ENCODE data around the gene OTOG. TPM values are rescaled to one million over a fixed set of nuclear protein-coding genes. Genes with fewer than 3 reads are reported as not detected.

Gene OTOG
- total RNA-seq, 3 donors from 2014 or later (not counting 1 experiment from before 2014, with no cell fraction given), result not detected

DNA sequence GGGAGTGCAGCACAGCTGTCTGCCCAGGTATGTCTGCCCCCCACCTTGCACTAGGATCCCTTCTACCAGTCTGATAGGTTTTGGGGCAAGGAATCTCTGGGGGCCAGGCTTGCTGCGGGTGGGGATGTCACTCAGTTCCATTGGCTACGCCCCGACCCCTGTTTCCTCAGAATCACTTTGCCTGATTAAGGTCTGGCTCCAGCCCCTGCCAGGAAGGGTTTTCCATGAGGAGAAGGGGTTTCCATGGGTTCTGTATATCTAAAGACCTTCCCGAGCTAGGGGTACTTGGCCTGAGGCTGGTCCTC, 14.0 kb downstream of the OTOG start:
- DNase-seq, result peak in 1 of 2 donors; percentile 1
- no peak for ATAC-seq
- H3K4me1 ChIP-seq (ENCODE audit: control insufficient read depth, insufficient read depth, low read length), result no peaks in the 10 kb centered on the region
- 93% methylated on average over 4 of the region's 4 CpGs for WGBS (ENCODE audit: insufficient coverage)
- H3K9me3 ChIP-seq (ENCODE audit: control insufficient read depth, insufficient read depth, low read length), result no peaks in the 10 kb centered on the region
- H3K4me3 Mint-ChIP-seq, result no peak overlapping the region
- no peaks in the 10 kb centered on the region for H3K27me3 ChIP-seq (ENCODE audit: control insufficient read depth, insufficient read depth, low read length)
- no peaks in the 10 kb centered on the region for H3K36me3 Mint-ChIP-seq
- no peaks in the 10 kb centered on the region for H3K9me3 Mint-ChIP-seq
- intact Hi-C loops (cut with micrococcal nuclease), result no loop called here
- no peak overlapping the region for H3K27ac Mint-ChIP-seq
- H3K4me3 ChIP-seq (ENCODE audit: low read length), result no peak overlapping the region
- H3K27ac ChIP-seq (ENCODE audit: low read length), result no peak overlapping the region
- H3K36me3 ChIP-seq (ENCODE audit: control insufficient read depth, insufficient read depth, low read length), result no peaks in the 10 kb centered on the region
- TF ChIP-seq CTCF (IDR thresholded peaks at IDR 0.05), result no peak
- H3K4me1 Mint-ChIP-seq, result peaks cover 0 to 5% of the 10 kb centered on the region in 2 donors
- peaks cover 0 to 3% of the 10 kb centered on the region in 2 donors for H3K27me3 Mint-ChIP-seq (ENCODE audit: low read depth in 2 of 2)

DNA sequence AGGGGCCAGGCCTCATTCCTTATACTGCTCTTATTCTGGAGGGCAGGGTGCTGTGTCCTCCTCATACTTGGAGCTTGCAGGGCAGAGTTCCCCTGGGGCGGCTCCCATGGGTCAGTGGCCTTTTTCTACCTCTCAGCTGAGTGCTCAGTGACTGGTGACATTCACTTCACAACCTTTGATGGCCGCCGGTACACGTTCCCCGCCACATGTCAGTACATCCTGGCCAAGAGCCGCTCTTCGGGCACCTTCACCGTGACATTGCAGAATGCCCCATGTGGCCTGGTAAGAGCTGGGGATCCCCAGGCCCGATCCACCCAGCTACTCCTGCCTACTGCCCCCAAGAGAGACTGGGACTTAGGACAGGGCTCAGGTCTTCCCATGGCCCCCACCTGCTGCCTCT, 14.5 kb downstream of the OTOG start:
- H3K9me3 ChIP-seq (ENCODE audit: control insufficient read depth, insufficient read depth, low read length), result no peaks in the 10 kb centered on the region
- TF ChIP-seq CTCF (IDR thresholded peaks at IDR 0.05), result no peak
- no peaks in the 10 kb centered on the region for H3K36me3 ChIP-seq (ENCODE audit: control insufficient read depth, insufficient read depth, low read length)
- H3K4me3 ChIP-seq (ENCODE audit: low read length), result no peak overlapping the region
- intact Hi-C loops (cut with micrococcal nuclease), result no loop called here
- Mint-ChIP-seq H3K27ac (no peak overlapping the region), H3K4me1 (peaks cover 0 to 5% of the 10 kb centered on the region in 2 donors), H3K27me3 (ENCODE audit: low read depth in 2 of 2) (no peaks in the 10 kb centered on the region), H3K36me3 (no peaks in the 10 kb centered on the region), H3K4me3 (no peak overlapping the region), H3K9me3 (no peaks in the 10 kb centered on the region)
- ATAC-seq (no peak), DNase-seq (no peak)
- no peaks in the 10 kb centered on the region for H3K4me1 ChIP-seq (ENCODE audit: control insufficient read depth, insufficient read depth, low read length)
- WGBS (ENCODE audit: insufficient coverage), result 90% methylated on average over 9 of the region's 9 CpGs
- no peaks in the 10 kb centered on the region for H3K27me3 ChIP-seq (ENCODE audit: control insufficient read depth, insufficient read depth, low read length)
- H3K27ac ChIP-seq (ENCODE audit: low read length), result no peak overlapping the region

- peaks cover 0 to 5% of the 10 kb centered on the region in 2 donors for H3K4me1 Mint-ChIP-seq
- no peak for TF ChIP-seq CTCF (IDR thresholded peaks at IDR 0.05)
- Histone ChIP-seq H3K27me3 (ENCODE audit: control insufficient read depth, insufficient read depth, low read length) (no peaks in the 10 kb centered on the region), H3K9me3 (ENCODE audit: control insufficient read depth, insufficient read depth, low read length) (no peaks in the 10 kb centered on the region), H3K4me3 (ENCODE audit: low read length) (no peak overlapping the region), H3K4me1 (ENCODE audit: control insufficient read depth, insufficient read depth, low read length) (no peaks in the 10 kb centered on the region), H3K27ac (ENCODE audit: low read length) (no peak overlapping the region), H3K36me3 (ENCODE audit: control insufficient read depth, insufficient read depth, low read length) (no peaks in the 10 kb centered on the region)
- H3K9me3 Mint-ChIP-seq, result no peaks in the 10 kb centered on the region
- H3K4me3 Mint-ChIP-seq, result no peak overlapping the region
- H3K27ac Mint-ChIP-seq, result no peak overlapping the region
- intact Hi-C loops (cut with micrococcal nuclease), result no loop called here
- no peak for DNase-seq
- H3K36me3 Mint-ChIP-seq, result no peaks in the 10 kb centered on the region
- no peak for ATAC-seq
- no peaks in the 10 kb centered on the region for H3K27me3 Mint-ChIP-seq (ENCODE audit: low read depth in 2 of 2)
These were observed 16.2 kb downstream of the OTOG start for GRCh38 chr11:17563231-17563646.

- Mint-ChIP-seq H3K9me3 (no peaks in the 10 kb centered on the region), H3K27me3 (ENCODE audit: low read depth in 2 of 2) (no peaks in the 10 kb centered on the region), H3K4me3 (no peak overlapping the region), H3K27ac (no peak overlapping the region), H3K36me3 (no peaks in the 10 kb centered on the region), H3K4me1 (peaks cover 0 to 5% of the 10 kb centered on the region in 2 donors)
- Histone ChIP-seq H3K9me3 (ENCODE audit: control insufficient read depth, insufficient read depth, low read length) (no peaks in the 10 kb centered on the region), H3K27ac (ENCODE audit: low read length) (no peak overlapping the region), H3K27me3 (ENCODE audit: control insufficient read depth, insufficient read depth, low read length) (no peaks in the 10 kb centered on the region), H3K36me3 (ENCODE audit: control insufficient read depth, insufficient read depth, low read length) (no peaks in the 10 kb centered on the region), H3K4me3 (ENCODE audit: low read length) (no peak overlapping the region), H3K4me1 (ENCODE audit: control insufficient read depth, insufficient read depth, low read length) (no peaks in the 10 kb centered on the region)
- TF ChIP-seq CTCF (IDR thresholded peaks at IDR 0.05), result no peak
- 91% methylated on average over 3 of the region's 4 CpGs for WGBS (ENCODE audit: insufficient coverage)
- peak in 1 of 2 donors; percentile 1 for DNase-seq
- no peak for ATAC-seq
- intact Hi-C loops (cut with micrococcal nuclease), result no loop called here
These were observed 17.1 kb downstream of the OTOG start for GRCh38 chr11:17563961-17564686.

Data from natural killer cell (primary cell).